Iris pigment epithelial cell (primary cell): ENCODE results near the gene ZBTB18.
A peak's percentile ranks its signal among the peaks of the same experiment; 100 is the strongest.
"Not testable (repeated sequence)": the region's sequence is repeated elsewhere in the genome, so short reads cannot be mapped to it uniquely, and the experiment has no call there.

Experiments used
- DNase-seq: peaks from one replicate; pipeline ENCODE4 v3.0.0-alpha.2; 2011; ENCODE audit warnings: low read depth

Gene ZBTB18

DNA sequence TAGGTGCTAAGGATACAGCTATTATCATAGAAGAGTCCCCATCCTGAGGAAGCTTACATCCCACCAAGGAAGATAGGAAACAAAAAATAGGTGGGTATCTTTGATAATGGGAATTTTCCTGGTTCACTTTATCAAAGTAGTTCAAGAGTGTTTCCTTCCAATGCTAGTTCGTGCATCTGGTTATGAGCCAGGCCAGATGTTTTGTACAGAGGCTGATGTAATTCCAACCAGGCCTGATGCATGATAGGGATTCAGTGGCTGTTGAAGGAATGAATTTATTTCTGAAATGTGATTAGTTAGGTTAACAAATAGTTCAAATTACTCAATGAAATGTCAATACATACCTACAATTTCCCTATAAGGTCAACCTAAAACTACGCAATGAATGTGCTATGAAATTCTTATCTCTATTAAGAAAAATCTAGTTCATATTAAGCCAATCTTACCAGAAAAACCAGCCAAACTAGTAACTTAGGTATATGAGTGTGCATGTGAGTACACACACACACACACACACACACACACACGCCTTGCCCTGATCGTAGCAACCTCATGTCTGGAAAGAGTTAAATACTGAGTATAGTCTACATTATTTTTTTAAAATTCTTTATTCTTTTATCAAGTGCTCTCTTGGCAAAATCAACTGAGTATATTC is 9.5 kb upstream of the ZBTB18 start:
- no peak for DNase-seq

DNA sequence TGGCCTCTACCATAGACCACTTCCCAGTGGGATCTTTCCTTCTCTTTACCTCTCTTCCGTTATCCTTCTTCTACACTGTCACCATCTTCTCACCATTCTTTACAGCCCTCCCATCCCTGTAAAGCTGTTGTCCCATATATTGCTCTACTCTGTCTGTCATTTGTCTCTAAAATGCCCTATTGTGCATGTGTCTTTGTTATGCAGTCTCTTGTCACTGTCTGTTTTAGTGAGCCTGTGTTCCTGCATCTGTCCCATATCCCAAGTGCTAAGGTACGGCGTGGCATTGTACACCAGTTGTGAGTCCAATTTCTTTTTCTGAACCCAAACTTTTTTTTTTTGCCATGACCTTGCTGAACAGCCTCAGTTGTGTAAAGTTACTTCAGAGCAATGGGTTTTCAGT is 8.8 kb upstream of the ZBTB18 start:
- no peak for DNase-seq

DNA sequence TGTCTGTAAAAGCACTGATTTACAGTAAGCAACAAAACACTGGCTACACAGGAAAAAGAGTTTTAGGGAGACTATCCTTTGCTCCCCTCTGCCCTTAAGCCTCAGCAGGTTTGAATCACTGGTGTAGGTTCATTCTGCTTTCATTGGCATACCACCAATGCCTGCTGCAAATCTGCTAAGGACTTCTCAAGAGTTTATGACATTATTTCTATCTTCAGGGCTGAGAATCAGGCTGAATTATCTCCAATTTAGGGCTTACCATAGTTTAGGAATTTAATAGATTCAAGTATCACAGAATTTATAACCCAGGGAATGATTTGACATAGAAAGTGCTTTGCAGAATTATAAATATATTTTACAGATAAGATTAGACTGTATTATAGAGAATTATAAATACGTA is 6.7 kb upstream of the ZBTB18 start:
- DNase-seq: no peak

DNA sequence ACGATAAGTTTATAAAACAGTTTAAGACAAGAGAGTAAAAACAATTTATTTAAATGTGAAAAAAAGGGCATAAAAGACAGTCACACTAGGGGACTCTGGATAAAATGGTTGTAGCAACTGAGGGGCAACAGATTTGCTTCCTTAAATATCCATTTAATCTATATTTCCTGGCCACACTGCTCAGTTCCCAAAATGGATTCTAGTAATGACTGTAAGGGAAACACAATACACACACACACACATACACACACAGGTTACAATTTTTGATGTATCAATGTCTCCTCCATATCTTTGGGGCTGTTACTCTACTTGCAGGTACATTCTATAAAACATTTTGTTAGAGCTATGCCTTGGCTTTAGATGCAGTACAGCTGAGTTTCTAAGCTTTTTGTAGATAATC is 4.8 kb upstream of the ZBTB18 start:
- not testable (repeated sequence) for DNase-seq

DNA sequence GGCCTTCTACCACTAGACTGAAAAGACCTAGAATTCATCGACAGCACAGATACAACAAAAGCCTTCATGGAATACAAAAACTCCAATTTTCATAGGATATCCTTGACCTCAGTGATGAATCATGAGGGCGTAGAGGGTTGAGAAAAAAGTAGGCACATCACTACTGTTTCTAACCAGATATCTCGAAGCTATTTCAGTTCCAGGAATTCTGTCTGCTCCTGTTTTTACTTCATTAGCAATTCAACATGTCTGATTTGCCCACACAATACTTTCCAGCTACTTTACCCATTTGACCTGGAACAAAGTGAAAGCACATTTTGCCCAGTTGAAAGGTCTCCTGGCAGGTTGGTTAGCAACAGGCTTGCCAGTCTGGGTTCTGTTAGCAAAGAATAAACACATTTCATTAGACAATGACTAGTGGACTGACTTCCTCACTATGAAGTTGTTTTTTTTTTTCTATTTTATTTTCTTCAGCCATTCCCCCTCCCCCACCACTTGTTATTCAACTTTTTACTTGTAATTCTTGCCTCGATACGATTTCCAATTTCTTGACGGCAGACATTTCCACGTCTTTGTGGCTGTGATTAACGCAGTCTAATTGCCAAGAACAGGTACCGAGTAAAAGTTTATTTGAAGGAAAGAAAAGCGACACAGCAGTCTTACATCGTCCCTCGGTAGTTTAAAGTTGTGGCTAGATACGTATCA is 4.0 kb upstream of the ZBTB18 start:
- peak; percentile 55 for DNase-seq

DNA sequence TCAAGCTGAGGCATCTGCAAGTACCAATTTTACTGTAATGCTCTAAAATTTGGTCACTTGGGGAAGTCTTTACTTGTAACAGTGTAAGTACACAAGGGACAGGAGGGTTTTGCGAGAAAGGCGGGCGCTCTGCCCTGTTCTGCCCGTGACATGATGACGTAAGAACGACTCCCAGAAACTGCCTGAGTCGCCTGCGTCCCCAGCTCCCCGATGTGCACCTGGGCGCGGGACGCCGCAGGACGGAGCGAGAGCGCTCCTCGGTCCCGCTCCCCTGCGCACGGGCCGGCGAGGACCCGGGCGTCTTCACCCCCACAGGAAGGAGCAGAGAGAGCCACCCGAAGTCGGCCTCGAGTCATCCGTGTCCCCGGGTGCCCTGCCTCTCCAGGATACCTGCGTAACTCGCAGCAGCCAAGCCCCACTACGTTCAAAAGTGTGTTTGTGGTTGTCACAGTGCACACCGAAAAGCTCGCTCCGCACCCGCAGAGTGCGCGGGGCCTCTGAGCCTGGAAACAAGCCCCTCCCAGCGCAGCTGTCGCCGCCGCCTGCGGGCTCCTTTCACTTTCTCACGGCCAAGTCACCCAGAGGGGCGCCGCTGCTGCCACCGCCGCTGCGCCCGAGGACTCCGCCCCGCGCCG is 3.3 kb upstream of the ZBTB18 start:
- peak; percentile 40 for DNase-seq

DNA sequence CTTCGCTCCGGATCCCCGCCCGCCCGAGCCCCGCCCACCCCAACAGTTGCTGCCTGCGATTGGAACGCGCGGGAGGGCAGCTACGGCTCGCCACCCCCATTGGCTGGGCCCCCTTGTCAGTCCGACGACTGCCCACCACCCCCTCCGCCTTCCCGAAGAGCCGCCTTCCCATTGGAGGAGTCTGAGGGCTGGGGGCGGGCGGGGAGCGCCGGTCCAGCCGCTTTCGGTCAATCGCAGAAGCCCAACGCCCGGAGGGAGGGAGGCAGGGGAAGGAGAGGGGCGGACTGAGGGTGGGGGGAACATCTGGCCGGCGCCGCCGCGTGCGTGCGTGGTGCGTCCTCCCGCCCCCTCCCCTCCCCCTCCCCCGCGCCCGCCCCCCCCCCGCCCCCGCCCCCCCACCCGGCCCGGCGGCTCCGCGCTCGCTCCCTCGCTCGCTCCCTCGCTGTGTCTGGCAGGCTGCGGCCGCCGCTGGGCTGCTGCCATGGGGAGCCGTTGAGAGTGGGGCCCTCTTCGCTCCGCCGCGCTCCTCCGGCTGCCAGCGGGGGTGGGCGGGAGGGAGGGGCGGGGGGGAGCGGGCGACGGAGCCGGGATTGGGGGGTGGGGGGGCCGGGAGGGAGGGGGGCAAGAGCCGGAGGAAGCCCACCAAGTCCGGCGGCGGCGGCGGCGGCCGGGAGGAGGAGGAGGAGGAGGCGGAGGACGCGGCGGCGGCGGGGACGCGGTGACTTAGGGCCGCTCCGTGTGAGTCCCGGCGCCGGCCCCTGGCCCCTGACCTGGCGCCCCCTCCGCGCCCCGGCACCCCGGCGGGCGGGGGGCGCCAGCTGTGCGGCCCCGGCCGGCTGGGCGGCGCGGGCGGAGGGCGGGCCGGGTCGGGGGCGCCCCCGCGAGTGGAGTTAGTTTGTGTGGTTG is 2.6 kb upstream of the ZBTB18 start:
- DNase-seq: peak; percentile 100

DNA sequence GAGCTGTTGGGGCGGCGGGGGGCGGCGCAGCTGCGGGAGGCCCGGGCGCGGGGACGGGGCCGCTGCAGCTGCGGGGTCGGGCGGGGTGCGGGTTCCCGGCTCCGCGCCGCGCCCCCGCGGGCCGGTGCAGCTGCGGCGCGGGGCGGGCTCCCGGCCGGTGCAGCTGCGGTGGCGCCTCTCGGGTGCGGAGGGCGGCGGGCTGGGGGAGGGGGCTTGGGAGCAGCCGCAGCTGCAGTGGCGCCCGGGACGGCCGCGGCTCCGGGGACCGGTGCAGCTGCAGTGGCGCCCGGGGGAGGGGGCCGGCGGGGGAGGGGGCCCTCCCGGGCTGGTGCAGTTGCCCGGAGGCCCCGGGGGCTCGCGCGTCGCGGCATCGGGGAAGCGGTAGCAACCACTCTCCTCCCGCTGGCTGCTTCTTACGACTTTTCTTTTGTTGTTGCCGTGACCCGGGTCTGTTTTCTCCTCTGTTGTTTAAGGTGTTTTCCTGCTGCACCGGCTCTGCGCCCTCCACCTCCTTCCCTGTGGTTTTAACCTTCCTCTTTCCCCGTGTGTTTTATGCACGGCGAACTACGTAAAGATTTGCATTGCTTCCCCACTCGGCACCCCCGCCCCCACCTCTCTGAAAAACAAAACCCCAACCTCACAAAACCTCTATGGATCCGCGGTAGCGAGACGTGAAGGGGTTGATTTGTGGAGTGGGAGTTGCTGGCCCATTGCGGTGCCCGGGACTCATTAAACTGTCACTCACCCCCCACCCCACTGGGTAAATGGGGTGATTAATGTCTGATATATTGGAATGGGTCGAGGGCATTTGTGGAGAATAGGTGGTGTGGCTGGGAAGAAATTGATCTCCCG is 1.7 kb upstream of the ZBTB18 start:
- DNase-seq: no peak

DNA sequence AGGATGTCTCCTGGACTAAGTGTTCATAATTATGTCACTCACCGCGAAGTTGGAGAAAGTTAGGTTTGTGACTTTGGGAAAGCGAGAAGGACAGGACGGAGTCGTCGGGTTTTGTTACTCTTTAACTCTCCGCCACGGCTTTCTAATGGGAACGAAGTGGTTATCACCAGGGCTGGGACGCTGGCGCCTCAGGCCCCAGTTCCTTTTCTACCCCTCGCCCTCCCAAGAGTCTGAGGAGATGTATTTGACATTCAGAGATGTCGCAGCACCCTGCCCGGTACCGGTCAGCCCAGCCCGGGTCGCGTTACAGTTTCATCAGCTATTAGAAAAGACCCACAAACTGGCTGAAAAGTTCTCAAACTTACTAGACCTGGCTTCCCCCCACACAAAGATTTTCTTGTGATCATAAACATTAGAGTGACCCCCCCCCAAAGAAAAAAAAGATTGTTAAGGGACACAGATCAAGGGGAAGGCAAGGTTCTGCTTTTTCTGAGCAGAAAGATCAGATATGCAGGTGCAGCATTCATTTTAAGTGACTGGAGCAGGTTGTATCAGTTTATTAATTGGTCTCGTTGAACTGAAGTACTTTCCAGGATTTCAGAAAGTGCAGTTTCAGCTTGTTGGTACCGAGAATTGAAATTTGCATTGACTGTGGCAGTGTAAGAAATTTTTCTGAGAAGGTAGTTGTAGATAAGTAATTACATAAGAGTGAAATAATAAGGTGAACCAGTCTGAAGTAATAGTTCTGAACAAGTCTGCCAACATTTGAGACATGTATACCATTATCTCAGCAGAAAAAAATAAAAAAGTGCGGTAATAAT is 859 bp upstream of the ZBTB18 start:
- DNase-seq: no peak

DNA sequence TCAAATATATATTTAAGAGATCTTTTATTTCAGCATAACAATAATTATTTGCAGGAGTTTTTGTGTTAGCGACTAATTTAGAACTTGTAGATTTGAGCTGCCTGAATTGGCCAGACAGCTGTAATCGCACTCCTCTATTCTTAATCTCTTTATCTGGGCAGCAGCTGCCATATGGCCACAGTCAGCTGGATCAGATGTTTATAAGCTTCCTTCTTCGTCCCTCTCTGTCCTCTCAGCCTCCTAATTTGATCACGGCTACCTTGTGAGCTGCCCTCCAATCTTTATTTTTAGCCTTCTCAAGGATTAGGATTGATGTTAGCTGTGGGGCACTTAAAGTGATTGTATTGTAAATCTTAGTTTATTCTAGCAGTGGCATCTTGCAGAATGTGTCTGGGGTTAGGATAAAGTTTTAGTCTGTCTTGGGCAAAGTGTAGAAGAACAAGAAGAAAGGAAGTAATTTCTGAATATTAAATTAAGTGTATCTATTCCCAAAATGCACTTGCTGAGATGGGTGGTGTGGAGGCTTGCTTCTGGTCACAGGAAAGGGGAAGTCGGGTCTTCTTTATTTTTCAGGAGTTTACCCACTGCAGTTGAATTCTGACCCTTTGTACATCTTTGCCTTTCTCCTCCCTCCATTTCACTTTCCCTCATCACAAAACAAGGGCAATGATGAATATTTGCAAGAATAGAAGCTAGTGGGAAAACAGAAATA is 1.1 kb downstream of the ZBTB18 start:
- peak; percentile 51 for DNase-seq

DNA sequence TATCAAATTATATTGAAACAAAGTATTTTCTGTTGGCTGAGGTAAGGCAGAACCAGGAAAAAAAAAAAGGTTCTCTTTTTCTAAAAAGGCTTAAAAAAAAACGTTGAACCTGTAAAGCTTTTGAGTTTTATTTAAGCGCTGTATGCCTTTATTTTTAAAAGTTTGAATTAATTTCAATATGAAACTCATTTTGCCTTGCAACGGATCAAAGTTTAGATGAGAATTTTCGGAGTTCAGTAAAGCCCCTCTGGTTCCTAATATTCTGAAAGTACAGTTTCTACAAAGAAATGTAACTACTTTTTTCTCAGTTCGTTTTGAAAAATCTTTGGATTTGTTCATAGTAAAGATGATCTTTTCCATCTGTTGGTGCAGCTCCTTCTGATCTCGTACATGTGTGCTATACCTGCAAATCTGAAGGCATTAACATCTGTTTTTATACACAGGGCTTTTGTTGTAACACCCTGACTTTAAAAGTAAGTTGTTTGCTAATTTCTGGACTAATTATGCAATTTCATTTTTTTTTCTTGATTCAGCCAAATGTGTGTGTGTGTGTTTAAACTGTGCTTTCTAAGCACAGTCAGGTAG is 1.7 kb downstream of the ZBTB18 start:
- DNase-seq: no peak

DNA sequence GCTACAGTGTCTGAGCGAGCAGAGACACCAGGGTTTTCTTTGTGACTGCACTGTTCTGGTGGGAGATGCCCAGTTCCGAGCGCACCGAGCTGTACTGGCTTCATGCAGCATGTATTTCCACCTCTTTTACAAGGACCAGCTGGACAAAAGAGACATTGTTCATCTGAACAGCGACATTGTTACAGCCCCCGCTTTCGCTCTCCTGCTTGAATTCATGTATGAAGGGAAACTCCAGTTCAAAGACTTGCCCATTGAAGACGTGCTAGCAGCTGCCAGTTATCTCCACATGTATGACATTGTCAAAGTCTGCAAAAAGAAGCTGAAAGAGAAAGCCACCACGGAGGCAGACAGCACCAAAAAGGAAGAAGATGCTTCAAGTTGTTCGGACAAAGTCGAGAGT is 2.7 kb downstream of the ZBTB18 start:
- DNase-seq: no peak

DNA sequence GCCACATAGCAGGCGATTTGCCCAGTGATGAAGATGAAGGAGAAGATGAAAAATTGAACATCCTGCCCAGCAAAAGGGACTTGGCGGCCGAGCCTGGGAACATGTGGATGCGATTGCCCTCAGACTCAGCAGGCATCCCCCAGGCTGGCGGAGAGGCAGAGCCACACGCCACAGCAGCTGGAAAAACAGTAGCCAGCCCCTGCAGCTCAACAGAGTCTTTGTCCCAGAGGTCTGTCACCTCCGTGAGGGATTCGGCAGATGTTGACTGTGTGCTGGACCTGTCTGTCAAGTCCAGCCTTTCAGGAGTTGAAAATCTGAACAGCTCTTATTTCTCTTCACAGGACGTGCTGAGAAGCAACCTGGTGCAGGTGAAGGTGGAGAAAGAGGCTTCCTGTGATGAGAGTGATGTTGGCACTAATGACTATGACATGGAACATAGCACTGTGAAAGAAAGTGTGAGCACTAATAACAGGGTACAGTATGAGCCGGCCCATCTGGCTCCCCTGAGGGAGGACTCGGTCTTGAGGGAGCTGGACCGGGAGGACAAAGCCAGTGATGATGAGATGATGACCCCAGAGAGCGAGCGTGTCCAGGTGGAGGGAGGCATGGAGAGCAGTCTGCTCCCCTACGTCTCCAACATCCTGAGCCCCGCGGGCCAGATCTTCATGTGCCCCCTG is 3.3 kb downstream of the ZBTB18 start:
- DNase-seq: no peak

DNA sequence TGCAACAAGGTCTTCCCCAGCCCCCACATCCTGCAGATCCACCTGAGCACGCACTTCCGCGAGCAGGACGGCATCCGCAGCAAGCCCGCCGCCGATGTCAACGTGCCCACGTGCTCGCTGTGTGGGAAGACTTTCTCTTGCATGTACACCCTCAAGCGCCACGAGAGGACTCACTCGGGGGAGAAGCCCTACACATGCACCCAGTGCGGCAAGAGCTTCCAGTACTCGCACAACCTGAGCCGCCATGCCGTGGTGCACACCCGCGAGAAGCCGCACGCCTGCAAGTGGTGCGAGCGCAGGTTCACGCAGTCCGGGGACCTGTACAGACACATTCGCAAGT is 3.8 kb downstream of the ZBTB18 start:
- no peak for DNase-seq

DNA sequence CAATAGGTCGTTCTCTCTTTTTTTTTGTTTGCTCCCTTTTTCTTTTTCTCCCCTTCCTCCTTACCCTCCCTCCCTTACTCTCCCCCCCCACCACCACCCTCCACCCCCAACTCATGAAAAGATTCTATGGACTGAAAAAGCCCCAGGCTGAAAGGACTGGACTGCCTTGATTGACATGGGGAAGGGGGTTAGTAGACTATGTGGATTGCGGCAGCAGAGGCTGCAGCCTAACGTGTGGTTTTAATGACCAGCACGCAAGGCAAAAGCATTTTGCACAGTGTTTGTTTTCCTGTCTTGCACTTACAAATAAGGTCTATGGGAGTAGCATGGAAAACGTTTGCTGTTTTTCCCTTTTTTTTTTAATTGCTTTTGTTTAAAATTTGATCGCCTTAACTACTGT is 5.5 kb downstream of the ZBTB18 start:
- DNase-seq: no peak

DNA sequence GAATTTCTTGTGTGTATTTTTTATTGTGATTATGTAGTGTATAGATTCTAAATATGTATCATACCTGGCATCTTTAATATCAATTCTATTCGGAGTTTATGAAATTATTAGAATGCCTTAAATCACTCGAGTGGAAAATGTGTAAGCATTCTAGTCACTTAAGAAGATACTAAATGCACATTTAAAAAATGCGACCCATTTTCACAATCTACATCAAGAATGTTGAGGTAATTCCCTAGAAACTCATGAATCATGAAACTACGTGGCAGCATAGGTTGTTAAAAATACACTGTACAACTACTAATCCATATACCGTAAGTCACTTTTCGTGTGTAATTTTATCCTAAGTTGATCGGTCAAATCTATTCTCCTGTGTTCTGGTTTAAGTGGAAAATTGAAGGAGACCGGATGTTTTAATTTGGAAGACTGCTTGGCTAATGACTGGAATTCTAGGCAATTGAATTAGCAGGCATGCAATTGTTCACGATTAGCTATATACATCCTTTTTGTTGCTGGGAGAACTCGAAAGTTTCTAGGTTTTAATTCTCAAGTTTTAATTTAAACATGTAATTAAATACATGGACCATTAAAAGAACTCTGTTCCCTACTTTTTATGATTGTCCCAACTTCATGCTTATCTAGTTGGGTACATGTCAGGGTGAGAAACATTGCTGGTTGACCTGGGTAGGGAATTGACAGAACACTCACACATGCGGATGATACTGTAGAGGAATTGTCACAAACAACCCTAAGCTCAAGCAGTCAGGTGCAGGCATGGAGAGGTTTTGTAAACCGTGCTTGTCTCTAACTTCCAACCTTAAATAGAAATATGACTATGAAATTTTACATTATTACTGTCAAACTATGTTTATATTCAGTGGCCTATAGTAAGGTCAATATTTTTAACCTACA is 6.6 kb downstream of the ZBTB18 start:
- DNase-seq: peak; percentile 35

DNA sequence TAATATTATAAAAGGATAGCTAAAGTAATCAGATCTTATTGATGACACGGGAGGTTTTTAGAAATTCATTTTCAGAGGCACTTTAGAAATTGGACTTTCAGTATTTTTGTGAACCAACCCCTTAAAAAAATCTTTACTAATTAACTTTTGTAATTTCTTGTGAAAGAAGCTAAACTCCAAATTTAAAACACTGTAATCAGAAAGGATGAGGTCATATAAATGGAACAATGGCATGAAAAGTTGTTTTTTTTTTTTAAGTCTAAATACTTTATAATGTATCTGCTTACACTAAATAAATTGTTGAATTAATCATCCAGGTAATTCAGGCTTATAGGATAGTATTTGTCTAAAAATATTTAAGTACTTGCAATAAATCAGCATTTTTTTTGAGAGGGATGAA is 9.0 kb downstream of the ZBTB18 start:
- no peak for DNase-seq

DNA sequence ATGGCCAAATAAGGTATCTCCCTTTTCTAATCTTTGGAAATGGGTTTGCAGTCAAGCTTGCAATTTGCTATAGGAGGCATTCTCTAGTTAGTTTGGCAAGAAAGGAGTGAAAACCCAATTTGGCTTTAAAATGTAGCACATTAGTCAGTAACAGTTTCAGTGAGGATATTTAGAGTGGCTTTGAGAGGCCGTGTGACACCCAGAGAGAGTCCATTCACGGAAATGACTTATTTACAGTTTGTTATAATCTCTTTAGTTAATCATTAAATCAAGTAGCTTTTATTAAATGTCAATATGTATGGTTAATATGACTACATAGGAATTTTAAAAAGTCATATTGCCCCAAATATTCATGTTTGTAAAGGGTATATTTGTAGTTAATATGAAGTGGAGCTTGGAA is 9.6 kb downstream of the ZBTB18 start:
- DNase-seq: no peak
